GM19023 (cell line): ENCODE data around the gene ARRB1.

Source experiments
- ATAC-seq: cut with Tn5 transposase; IDR thresholded peaks from one replicate; pipeline ENCODE4 v1.9.1; 2021; ENCODE audit warnings: mild to moderate bottlenecking, moderate library complexity; ENCODE audit not compliant: unreplicated experiment

The ARRB1 gene

GRCh38 chr11:75238595-75239440 lies 112.6 kb downstream of the ARRB1 start:
- no peak for ATAC-seq

- ATAC-seq, result no peak
Measured at GRCh38 chr11:75237050-75237449, 114.4 kb downstream of the ARRB1 start.

- no peak for ATAC-seq
Measured at GRCh38 chr11:75236062-75236461, 115.4 kb downstream of the ARRB1 start.

GRCh38 chr11:75233754-75234172 lies 117.7 kb downstream of the ARRB1 start:
- no peak for ATAC-seq

GRCh38 chr11:75230621-75231020 lies 120.8 kb downstream of the ARRB1 start:
- no peak for ATAC-seq

GRCh38 chr11:75229466-75229865 lies 122.0 kb downstream of the ARRB1 start:
- no peak for ATAC-seq

GRCh38 chr11:75225794-75226193 lies 125.7 kb downstream of the ARRB1 start:
- no peak for ATAC-seq

GRCh38 chr11:75223954-75224643 lies 127.4 kb downstream of the ARRB1 start:
- no peak for ATAC-seq

- no peak for ATAC-seq
Measured at GRCh38 chr11:75219869-75220268, 131.6 kb downstream of the ARRB1 start.

GRCh38 chr11:75214843-75215242 lies 136.6 kb downstream of the ARRB1 start:
- no peak for ATAC-seq

GRCh38 chr11:75214411-75214821 lies 137.0 kb downstream of the ARRB1 start:
- ATAC-seq, result no peak
